Ammon's horn (tissue), 1 donor: ENCODE measurements around the gene P3H2.
"Not testable (repeated sequence)": the region's sequence is repeated elsewhere in the genome, so short reads cannot be mapped to it uniquely, and the experiment has no call there.

Experiments
- DNase-seq: peaks from one replicate; pipeline ENCODE4 v3.0.0-alpha.2; 2016; ENCODE audit warnings: low spot score

The P3H2 gene

DNA sequence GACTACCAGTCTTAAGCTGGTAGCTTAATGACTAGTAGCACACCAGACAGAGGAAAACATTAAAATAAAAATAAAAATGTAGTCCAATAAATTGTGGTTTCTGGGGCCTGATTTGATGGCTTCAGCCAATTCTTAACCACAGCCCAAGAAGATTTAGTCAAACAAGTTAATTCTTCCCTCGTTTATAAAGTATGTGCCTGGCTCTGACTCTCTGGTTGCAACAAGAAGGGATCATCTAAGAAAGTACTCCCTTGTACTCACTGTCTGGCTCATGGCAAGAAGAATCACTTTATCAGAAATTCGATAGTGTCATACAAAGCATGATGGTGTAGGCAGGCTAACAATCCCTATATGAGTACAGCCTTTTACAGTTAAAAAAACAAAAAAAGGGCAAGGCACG, 141.9 kb downstream of the P3H2 start:
- DNase-seq, result no peak

DNA sequence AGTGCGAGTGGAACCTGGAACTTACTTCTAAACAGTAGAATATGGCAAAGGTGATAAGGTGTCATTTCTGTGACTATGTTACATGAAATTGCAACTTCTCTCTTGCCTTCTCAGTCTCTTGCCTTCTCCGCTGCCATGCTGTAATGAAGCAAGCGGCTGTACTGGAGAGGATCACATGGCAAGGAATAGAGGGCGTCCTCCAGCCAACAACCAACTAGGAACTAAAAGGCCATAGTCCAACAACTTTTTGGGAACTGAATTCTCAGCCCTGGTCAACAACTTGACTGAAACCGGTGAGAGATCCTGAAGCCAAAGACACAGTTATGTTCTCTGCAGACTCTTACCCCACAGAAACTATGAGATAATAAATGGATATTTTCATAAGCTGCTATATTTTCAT, 143.5 kb downstream of the P3H2 start:
- no peak for DNase-seq

DNA sequence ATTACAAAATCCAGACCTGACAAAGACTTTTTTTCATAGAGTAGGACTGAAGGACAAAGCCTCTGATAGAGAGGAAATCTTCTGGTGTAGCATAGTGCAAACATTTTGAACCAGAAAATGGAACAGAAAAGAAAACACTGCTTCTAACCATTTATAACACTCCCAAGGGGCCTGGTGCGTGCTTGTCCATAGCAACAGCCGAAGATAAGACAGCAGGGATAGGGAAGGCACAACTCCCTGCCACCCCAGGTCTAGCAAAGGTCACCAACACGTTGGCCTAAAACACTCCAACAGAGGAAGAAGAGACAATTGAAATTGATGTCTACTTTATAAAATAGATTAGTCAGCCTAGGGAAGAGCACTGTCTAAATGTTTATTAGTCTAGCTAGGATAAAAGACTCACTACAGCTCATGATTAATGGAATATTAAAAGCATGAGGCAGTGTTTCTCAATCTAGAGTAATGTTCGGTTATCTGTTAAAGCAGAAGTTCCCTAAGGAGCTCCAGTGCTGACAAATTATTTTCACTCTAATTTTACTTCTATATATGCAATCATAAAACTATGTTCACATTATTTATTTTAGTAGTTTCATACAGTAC, 145.2 kb downstream of the P3H2 start:
- DNase-seq, result no peak

- no peak for DNase-seq
Measured at GRCh38 chr3:189974359-189974758, 146.3 kb downstream of the P3H2 start.

DNA sequence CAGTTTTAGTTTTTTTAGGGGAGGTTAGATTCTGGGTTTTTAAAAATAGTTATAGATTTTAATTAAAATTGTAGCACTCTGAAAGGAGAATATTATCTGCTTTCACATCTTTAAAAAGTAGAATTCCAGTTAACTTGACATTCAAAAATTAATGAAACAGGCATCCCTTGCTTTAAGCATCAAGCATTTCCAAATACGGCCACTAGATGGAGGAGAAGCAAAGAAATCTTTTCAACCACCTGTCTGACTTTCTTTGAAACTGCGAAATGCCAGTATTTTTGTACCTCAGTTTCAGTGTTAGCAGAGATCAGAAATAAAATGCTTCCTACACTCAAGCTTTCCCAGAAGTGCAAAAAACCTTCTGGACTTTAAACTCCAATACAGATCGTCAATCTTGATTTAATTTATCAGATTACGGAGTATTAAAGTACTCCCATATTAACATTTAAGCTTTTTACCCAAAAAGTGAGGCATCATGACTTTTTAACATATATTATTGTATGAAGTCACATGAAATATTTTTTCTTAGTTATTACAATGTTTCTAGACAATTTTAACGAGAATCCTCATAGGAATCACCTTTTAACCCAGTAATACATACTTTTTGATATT, 153.3 kb downstream of the P3H2 start:
- peak; percentile 77 for DNase-seq

- no peak for DNase-seq
Measured at GRCh38 chr3:189966843-189967242, 153.9 kb downstream of the P3H2 start.

DNA sequence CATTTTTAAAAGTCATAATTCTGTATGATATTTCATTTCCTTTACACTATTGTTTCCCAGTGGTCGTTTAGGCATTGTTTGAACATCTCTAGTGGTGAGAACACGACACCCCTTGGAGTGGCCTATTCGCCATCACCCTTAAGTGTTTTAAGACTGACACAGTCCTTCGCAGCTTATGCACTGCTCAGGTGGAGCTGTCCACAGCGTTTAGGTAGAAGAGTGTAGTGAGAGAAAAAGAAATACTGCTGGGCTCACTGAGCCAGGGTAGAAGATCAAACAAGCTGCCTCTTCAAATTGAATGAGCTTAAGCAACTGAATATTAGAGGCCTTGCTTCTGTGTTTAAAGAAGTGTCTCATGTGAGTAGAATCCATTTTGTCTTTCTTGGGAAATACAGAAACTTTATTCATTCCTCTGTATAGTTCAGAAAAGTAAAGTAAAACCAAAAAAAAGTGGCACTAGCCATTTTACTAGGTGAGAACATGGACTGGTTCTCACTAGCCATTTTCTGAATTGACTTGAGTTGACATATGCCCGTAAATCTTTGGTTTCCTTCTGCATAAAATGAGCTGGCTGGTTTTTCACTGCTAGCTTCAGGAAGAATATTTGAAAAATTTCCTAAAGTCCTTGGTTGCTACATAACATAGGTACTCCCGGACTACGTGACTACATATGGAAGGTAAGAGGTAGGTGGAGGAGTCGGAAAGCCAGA, 155.9 kb downstream of the P3H2 start:
- no peak for DNase-seq

- no peak for DNase-seq
Measured at GRCh38 chr3:189962466-189962865, 158.2 kb downstream of the P3H2 start.

DNA sequence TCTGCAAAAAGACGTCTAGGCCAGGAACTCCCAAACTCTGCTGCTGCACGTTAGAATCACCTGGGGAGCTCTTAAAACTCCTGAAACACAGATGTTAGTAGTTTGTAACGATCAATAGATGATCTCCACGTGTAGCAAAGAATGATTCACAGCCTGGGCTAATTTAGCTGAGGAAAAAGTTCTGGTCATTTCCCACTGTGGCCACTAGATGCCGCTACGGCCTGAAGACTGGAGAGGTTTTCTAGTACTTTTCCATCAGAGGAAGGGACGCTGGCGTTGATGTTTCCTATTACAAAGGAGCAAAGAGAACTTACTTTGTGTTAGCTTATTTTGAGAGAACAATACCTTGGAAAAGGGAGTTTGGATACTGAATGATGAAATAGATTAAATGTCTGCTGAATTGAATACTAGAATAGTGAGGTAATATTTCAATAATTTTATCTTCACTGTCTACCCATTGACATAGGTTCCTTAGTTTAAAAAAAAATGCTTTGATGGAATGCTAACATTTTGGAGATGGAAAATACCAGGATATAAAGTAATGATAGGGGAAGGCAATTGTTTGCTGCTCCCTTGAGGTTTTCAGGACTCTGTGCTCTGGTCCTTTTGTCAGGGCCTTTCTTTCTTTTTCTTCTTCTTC, 159.1 kb downstream of the P3H2 start:
- DNase-seq, result peak; percentile 89

DNA sequence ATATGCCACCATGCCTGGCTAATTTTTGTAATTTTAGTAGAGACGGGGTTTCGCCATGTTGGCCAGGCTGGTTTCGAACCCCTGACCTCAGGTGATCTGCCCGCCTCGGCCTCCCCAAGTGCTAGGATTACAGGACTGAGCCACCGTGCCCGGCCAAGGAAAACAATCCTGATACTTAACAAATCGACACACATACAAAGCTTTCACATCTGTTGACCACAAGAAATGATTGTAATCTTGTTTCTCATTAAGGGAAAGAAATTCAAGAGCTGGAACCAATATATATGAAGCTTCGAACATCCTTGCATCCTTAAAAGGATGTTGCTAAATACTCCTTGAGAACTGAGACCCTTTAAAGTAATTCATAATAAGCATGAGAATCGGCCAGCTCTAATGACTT, 159.6 kb downstream of the P3H2 start:
- not testable (repeated sequence) for DNase-seq

DNA sequence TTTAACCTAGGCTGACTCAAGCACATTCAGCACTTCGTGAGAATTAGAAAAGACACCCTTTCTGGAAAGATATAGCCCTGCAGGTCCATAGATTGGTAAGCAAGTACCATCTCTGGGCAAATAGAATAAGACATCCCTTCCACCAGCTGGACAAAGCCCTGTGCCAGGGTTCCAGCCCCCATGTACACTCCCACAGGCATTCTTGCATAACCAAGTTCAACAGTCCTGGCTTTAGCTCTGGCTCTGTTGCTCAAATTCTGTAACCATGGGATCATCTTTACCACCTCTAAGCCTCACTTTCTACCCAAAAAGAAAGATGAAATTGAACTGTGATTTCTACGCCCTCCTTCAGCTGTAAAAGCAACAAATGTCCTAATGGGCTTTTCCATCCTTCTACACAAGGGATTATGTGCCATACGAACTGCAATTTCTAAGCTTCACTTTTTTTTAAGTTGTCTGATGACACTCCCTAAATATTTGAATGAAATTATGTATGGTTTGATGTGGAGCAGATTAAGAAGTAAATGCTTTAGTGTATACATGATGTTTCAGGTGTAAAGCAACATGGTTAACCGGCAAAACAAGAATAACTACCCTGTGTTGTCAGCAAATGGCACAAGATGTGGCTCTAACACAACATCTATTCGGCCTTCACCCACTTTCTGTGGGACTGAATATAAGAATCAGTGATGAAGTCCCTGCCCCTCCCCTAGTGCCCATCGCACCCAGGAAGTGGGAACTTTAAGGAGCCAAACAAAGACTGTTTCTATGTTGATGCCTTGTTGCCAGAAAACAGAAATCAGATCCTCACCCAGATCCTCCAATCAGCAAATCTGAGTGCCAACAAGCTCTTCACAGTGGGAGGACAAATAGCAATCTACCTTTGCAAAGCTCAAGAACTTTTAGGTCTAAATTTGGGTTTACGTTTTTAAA, 165.7 kb downstream of the P3H2 start:
- DNase-seq, result no peak

GRCh38 chr3:189953551-189953950, 167.1 kb downstream of the P3H2 start:
- DNase-seq, result no peak

DNA sequence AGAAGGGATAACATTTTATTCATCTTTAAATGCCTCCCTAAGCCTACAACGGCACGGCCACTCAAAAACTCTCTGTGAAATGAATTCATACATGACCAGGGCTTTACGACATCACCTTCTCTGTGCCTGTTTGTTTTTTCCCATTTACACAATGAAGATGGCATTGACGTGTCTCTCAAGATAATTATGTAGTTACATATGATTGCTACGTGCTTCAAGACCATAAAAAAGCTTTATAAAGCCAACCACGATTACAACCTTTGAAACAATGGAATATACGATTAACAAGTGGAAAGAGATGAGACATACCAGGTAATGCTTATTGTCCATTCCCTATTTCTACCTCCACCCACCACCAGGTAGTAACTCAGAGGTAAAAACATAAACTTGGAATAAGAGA, 168.4 kb downstream of the P3H2 start:
- no peak for DNase-seq

- DNase-seq, result no peak
Measured at GRCh38 chr3:189950258-189950657, 170.4 kb downstream of the P3H2 start.

DNA sequence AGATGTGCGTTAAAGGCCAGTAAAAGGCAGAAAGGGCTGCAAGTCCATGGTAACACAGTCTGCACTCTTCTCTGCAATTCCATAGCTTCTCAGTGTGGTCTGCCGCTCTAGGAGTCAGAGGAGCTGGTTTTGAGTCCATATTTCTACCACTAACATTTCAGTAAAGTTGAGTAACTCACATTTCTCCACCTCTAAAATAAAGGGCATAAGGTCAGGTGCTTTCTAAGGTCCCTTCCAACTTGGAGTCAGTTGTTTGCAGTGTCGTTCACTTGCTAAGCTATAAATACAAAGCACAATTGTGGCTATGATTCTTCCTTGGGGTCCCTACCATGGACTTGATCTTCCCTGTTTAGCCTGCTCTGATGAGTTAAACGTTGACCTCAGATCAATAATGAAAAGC, 171.1 kb downstream of the P3H2 start:
- DNase-seq, result no peak

DNA sequence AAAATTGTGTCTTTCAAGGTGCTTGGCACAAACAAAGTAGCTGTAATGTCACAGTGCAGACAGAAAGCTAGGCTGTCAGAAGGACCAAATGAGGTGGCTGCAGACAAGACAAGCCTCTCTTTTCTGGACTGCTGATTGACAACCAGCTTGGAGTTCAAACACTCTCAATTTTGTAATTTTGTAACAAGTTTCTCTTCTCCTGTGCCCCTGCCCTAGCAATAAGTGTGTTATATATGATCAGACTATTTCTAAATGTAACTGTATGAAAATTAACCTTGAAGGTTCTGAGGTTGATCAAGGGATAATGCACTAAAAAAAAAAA, 172.0 kb downstream of the P3H2 start:
- DNase-seq, result no peak

DNA sequence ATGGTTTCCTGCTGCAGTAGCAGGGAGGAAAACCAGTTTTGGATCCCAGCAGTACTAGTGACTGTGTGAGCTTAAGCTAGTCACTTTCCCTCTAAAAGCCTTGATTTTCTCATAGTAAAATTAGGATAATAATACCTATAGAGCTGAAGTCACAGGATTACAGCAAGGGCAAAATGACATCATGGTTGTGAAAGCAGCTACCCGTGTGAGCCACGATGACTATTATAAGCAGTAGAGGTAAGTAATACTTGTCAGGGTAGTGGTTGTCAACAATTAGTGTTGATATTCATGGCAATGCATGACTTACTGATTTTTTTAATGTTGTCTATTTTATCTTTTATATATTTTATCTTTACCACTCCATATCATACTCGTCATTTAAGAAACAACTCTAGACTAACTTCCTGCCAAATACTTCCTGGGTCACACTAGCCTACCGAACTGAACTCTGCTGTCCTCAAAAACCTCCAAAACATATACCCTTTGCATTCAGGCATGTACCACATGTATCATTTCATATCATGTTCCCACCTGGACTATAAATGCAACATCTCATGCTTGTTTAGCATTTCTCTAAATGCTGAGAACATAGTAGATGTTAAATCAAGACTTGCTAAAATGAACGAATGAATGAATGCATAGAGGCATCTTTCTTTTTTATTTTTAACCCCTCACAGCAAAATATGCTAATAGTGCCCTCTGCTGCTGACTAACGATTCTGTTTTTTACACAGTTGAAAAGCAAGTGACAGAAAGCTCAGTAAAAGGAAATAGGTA, 172.6 kb downstream of the P3H2 start:
- no peak for DNase-seq

DNA sequence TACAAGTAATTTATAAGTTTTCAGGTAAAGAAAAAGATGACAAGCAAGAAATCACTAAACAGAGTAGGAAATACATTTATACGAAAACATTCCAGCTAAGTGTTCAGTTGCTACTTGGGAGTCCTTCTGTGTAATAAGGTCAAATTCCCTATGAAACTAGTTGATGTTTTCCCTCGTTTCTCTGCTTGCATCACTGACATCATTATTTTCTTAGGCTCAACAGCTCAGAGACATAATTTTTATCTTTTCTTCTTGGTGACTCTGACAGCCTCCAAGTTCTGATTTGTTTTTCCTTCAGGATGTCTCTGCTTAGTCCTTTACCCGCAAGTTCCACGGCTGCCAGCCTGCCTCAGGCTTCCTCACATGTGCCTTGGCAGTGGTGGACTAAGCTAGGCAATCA, 173.6 kb downstream of the P3H2 start:
- DNase-seq, result no peak

DNA sequence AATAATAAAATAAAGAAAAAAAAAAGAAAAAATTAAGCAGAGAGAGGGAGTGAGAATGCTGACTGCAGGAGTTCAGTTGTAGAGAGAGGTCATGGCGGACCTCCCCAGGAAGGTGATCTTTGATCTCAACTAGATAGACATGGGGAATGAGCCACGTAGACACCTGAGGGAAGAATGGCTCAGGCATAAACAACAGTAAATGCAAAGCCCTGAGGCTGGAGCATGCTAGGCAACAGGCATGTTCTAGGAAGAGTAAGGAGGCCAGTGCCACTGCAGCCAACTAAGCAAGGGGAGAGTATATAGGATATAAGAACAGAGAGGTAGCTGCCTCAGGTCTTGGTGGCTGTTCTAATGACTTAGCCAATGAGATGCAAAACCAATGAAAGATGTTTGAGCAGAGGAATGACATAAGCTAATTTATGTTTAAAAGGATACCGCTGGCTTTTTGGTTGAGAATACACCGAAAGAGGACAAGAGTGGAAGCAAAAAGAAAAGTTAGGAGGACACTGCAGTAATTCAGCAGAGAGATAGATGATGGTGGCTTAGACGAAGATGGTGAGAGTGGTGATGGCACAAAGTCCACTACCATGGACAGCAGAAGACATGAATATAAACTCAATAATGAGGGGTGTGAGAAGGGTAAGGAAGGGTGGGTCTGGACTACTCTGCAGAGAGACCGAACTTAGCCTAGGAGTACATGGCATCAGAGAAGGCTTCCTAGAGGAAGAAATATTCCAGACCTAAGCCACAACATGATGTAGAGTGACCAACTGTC, 174.6 kb downstream of the P3H2 start:
- DNase-seq, result no peak

GRCh38 chr3:189944285-189945145, 176.2 kb downstream of the P3H2 start:
- no peak for DNase-seq
